ENCODE data around the gene CD101. TPM values are rescaled to one million over a fixed set of nuclear protein-coding genes. Genes with fewer than 3 reads are reported as not detected.

Gene CD101
- total RNA-seq, 3 donors from 2014 or later (not counting 1 experiment from before 2014, with no cell fraction given): 0.82 to 3.1 (median 2.5) TPM

DNA sequence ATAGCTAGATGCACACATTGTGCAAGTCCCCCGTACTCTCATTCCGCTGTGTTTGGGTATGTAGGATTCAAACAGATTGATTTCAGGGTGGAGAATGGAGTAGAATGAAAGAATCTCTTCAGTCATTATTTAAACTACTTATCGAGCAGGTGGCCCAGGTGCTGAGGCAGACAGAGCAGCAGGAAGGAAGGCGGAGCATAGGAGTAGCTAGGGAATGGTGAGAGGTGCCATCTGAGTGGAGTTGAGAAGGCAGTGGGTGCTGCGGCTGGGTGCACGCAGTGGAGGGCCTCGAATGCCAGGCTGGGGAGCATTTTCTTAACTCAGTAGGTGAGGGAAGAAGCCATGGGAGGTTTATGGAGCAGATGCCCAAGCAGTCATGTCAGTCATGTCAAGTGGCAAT lies 45.2 kb upstream of the CD101 start:
- TF ChIP-seq, protein P1, sequence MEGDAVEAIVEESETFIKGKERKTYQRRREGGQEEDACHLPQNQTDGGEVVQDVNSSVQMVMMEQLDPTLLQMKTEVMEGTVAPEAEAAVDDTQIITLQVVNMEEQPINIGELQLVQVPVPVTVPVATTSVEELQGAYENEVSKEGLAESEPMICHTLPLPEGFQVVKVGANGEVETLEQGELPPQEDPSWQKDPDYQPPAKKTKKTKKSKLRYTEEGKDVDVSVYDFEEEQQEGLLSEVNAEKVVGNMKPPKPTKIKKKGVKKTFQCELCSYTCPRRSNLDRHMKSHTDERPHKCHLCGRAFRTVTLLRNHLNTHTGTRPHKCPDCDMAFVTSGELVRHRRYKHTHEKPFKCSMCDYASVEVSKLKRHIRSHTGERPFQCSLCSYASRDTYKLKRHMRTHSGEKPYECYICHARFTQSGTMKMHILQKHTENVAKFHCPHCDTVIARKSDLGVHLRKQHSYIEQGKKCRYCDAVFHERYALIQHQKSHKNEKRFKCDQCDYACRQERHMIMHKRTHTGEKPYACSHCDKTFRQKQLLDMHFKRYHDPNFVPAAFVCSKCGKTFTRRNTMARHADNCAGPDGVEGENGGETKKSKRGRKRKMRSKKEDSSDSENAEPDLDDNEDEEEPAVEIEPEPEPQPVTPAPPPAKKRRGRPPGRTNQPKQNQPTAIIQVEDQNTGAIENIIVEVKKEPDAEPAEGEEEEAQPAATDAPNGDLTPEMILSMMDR (IDR thresholded peaks at IDR 0.05): no peak
- H3K27ac Mint-ChIP-seq: no peak overlapping the region
- DNase-seq (no peak), ATAC-seq (no peak)
- no peaks in the 10 kb centered on the region for H3K9me3 Mint-ChIP-seq
- intact Hi-C loops (cut with micrococcal nuclease): no loop called here
- no peaks in the 10 kb centered on the region for H3K36me3 Mint-ChIP-seq
- no peak overlapping the region for H3K4me3 Mint-ChIP-seq
- Histone ChIP-seq H3K4me1 (ENCODE audit: control insufficient read depth, insufficient read depth, low read length) (no peaks in the 10 kb centered on the region), H3K36me3 (ENCODE audit: control insufficient read depth, insufficient read depth, low read length) (no peaks in the 10 kb centered on the region), H3K9me3 (ENCODE audit: control insufficient read depth, insufficient read depth, low read length) (no peaks in the 10 kb centered on the region), H3K27me3 (ENCODE audit: control insufficient read depth, insufficient read depth, low read length) (no peaks in the 10 kb centered on the region), H3K4me3 (ENCODE audit: low read length) (no peak overlapping the region), H3K27ac (ENCODE audit: low read length) (no peak overlapping the region)
- no peaks in the 10 kb centered on the region for H3K4me1 Mint-ChIP-seq
- WGBS (ENCODE audit: insufficient coverage): 94% methylated on average over 7 of the region's 7 CpGs
- peaks cover 0 to 9% of the 10 kb centered on the region in 2 donors for H3K27me3 Mint-ChIP-seq (ENCODE audit: low read depth in 2 of 2)

GRCh38 chr1:116957646-116958045 lies 43.9 kb upstream of the CD101 start:
- intact Hi-C loops (cut with micrococcal nuclease): no loop called here
- H3K4me1 Mint-ChIP-seq: no peaks in the 10 kb centered on the region
- peaks cover 1% of the 10 kb centered on the region for H3K4me1 ChIP-seq (ENCODE audit: control insufficient read depth, insufficient read depth, low read length)
- H3K9me3 Mint-ChIP-seq: no peaks in the 10 kb centered on the region
- H3K27me3 ChIP-seq (ENCODE audit: control insufficient read depth, insufficient read depth, low read length): no peaks in the 10 kb centered on the region
- TF ChIP-seq, protein P1 (IDR thresholded peaks at IDR 0.05): no peak
- H3K4me3 Mint-ChIP-seq: no peak overlapping the region
- no peaks in the 10 kb centered on the region for H3K36me3 Mint-ChIP-seq
- WGBS (ENCODE audit: insufficient coverage): 87% methylated on average over 2 of the region's 4 CpGs
- ATAC-seq (no peak), DNase-seq (no peak)
- no peaks in the 10 kb centered on the region for H3K9me3 ChIP-seq (ENCODE audit: control insufficient read depth, insufficient read depth, low read length)
- peaks cover 0 to 9% of the 10 kb centered on the region in 2 donors for H3K27me3 Mint-ChIP-seq (ENCODE audit: low read depth in 2 of 2)
- H3K4me3 ChIP-seq (ENCODE audit: low read length): no peak overlapping the region
- no peak overlapping the region for H3K27ac ChIP-seq (ENCODE audit: low read length)
- no peak overlapping the region for H3K27ac Mint-ChIP-seq
- H3K36me3 ChIP-seq (ENCODE audit: control insufficient read depth, insufficient read depth, low read length): no peaks in the 10 kb centered on the region

DNA sequence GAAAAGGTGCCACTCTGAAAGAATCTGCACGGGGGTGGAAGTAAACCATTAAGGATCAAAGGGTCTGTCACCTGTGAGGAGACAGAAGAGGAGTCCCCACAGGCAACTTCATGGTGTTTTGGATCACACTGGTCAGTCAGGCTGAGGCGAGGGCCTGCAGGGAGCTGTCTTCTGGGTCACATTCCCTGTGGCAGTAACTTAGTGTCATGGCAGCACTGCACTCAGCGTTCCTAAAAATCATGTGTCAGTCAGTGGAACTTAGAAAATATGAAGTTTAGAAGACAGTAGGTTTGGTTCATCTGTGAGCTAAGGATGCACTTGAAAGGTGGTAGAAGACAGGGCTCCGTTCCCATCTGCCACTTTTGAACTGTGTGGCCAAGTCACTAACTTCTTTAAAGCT lies 43.5 kb upstream of the CD101 start:
- Mint-ChIP-seq H3K36me3 (no peaks in the 10 kb centered on the region), H3K27me3 (ENCODE audit: low read depth in 2 of 2) (peaks cover 0 to 9% of the 10 kb centered on the region in 2 donors), H3K4me1 (no peaks in the 10 kb centered on the region), H3K4me3 (no peak overlapping the region), H3K27ac (no peak overlapping the region), H3K9me3 (no peaks in the 10 kb centered on the region)
- TF ChIP-seq, protein P1 (IDR thresholded peaks at IDR 0.05): no peak
- ATAC-seq: no peak
- H3K27ac ChIP-seq (ENCODE audit: low read length): no peak overlapping the region
- H3K4me3 ChIP-seq (ENCODE audit: low read length): no peak overlapping the region
- no peaks in the 10 kb centered on the region for H3K36me3 ChIP-seq (ENCODE audit: control insufficient read depth, insufficient read depth, low read length)
- peaks cover 6% of the 10 kb centered on the region for H3K4me1 ChIP-seq (ENCODE audit: control insufficient read depth, insufficient read depth, low read length)
- no peak for DNase-seq
- intact Hi-C loops (cut with micrococcal nuclease): no loop called here
- WGBS (ENCODE audit: insufficient coverage): 86% methylated on average over 3 of the region's 4 CpGs
- no peaks in the 10 kb centered on the region for H3K9me3 ChIP-seq (ENCODE audit: control insufficient read depth, insufficient read depth, low read length)
- no peaks in the 10 kb centered on the region for H3K27me3 ChIP-seq (ENCODE audit: control insufficient read depth, insufficient read depth, low read length)

DNA sequence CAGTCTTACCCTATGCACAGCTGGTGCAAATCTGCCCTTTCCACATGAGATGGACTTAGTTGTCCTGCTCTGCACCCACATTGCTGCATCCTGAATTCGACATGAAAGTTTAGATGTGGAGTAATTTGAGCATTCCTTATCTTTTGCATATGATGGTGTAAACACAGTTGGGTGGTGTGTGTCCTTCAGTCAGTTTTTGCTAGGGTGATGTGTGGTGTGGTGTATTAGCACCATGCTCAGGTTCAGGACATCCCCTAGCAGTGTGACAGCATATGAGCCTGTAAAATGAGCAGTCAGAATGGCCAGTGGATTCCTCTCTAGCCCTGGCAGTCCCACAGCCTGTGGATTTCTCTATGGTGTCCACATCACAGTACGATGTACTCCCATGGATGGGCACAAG lies 42.6 kb upstream of the CD101 start:
- no peaks in the 10 kb centered on the region for H3K36me3 Mint-ChIP-seq
- no peaks in the 10 kb centered on the region for H3K4me1 Mint-ChIP-seq
- no peak for ATAC-seq
- H3K9me3 Mint-ChIP-seq: no peaks in the 10 kb centered on the region
- H3K27ac Mint-ChIP-seq: no peak overlapping the region
- H3K4me3 Mint-ChIP-seq: no peak overlapping the region
- Histone ChIP-seq H3K27ac (ENCODE audit: low read length) (no peak overlapping the region), H3K27me3 (ENCODE audit: control insufficient read depth, insufficient read depth, low read length) (no peaks in the 10 kb centered on the region), H3K36me3 (ENCODE audit: control insufficient read depth, insufficient read depth, low read length) (no peaks in the 10 kb centered on the region), H3K9me3 (ENCODE audit: control insufficient read depth, insufficient read depth, low read length) (no peaks in the 10 kb centered on the region), H3K4me1 (ENCODE audit: control insufficient read depth, insufficient read depth, low read length) (peaks cover 9% of the 10 kb centered on the region), H3K4me3 (ENCODE audit: low read length) (no peak overlapping the region)
- DNase-seq: no peak
- 85% methylated on average over 2 of the region's 2 CpGs for WGBS (ENCODE audit: insufficient coverage)
- intact Hi-C loops (cut with micrococcal nuclease): no loop called here
- TF ChIP-seq, protein P1 (IDR thresholded peaks at IDR 0.05): no peak
- peaks cover 0 to 9% of the 10 kb centered on the region in 2 donors for H3K27me3 Mint-ChIP-seq (ENCODE audit: low read depth in 2 of 2)
